ENCODE measurements around the gene DHX38.
"Not testable (repeated sequence)": the region's sequence is repeated elsewhere in the genome, so short reads cannot be mapped to it uniquely, and the experiment has no call there.

Gene DHX38

DNA sequence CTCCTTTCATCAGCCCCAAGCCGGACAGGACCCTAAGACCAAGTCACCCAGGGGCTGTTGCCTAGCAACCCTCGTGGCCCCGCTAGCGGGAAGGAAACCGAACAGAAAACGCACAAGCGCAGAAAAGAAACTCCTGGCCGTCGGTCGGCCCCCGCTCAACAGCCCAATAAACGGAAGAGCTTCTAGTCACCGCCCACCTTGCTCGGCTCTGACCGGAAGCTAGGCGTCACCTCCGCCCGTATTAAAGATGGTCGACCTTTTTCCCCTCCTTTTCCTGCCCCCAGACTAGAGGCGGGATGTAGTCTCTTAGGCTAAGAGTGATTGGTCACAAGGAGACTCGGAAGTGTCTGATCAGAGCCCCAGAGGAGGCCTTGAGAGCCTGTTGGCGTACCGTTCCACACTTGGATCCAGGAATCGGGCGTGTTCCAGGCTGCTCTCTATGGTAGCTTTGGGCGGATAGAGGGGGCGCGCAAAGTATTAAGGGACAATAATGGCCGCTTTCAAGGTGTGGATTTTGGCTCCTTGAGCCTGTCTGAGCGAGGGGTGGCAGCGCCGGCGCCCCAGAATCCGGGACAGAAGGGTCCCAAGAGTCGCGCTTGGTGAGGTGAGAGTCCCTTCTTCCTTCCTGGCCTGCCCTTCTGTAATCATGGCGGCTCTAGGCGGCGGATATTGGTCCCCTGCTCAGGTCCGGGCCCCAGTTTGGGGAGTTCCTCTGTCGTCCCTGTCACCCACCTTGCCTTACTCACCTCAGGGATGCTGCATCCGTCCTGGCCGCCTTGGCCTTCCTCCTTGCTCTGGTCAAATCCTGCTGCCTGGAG is at the start of gene DHX38, which contains the start of gene TXNL4B:
TSS of gene DHX38 (plus strand) at position 400 of the 818 bp plus-strand sequence. CDS start 2,311 bp downstream, outside the sequence.
TSS of gene TXNL4B (minus strand) at position 173 of the 818 bp plus-strand sequence. CDS start 2,871 bp downstream, outside the sequence.
- DNase-seq (ENCODE audit: low spot score), result peak; percentile 99

DNA sequence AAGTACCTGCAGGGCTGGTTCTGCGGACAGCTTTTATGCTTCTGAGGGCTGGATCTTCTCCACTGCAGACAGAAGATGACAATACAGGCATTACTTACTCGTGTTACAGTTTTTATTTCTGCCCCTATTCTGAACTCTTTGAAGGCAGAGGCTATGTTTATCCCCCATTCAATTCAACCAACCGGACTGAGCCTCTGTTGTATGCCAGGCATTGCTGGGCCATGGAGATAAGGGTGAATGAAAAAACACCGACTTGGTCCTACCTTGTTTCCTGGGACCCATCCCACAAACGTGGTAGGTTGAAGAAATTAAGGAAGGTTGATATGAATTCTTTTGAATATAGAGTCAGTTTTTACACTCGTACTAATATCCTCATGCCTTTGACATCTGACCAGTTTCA is 49.4 kb upstream of the DHX38 start:
- no peak for DNase-seq (ENCODE audit: low spot score)

GRCh38 chr16:72044825-72045359 is 48.8 kb upstream of the DHX38 start:
- no peak for DNase-seq (ENCODE audit: low spot score)

DNA sequence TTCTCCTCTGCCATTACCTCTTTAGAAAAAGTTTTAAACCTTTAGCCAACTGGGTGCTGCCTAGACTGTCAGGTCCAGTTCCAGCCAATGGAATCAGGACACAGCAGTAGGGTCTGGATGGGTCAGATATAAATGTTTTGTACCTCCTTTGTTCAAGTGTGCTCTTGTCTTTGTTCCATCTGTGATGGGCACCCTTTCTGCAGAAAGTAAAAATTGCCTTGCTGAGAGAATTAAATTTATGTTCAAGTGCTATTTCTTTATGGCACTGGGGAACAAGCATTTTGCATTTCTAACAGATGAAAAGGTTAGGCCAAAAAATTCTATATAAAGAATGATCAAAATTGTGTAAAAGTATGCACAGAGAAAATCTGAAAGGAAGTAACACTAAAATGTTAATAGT is 44.5 kb upstream of the DHX38 start:
- no peak for DNase-seq (ENCODE audit: low spot score)

- DNase-seq (ENCODE audit: low spot score), result no peak
Observed at GRCh38 chr16:72050769-72051464, 42.7 kb upstream of the DHX38 start.

DNA sequence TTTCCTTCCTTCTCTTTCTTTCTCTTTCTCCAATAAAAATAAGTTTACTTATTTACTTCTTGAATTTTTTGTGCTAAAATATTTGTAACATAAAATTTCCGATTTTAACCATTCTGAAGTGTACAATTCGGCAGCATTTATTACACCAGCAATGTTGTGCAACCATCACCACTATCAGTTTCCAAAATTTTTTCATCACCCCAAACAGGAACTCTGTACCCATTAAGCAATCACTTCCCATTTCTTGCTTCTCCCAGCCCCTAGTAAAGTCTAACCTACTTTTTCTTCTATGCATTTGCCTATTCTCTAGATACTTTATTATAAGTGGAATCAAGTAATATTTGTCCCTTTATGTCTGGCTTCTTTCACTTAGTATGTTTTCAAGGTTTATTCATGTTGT is 41.8 kb upstream of the DHX38 start:
- no peak for DNase-seq (ENCODE audit: low spot score)

DNA sequence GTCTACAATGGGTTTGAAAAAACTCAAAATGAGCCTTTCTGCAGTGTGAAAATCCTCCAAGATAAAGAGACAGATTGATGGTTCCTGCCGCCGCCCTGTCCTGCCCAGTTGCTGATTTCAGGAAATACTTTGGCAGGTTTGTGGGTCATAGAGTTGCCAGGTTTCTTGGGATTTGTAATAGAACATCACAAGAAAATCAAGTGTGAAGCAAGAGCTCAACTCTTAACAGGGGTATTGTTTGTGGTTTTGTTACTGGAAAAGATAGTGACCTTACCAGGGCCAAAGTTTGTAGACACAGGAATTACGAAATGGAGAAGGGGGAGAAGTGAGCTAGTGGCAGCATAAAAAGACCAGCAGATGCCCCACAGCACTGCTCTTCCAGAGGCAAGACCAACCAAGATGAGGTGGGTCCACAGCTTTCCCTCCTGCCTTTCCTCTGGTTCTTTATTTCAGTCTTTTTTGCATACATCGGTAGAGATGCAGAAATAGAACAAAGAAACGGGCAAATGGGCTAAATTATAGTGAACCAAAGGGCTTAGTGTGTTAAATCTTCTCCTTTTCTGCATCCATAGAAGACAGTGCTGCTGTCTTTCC is 39.3 kb upstream of the DHX38 start, which contains the start of gene HP:
TSS of gene HP (plus strand) at position 252 of the 594 bp plus-strand sequence. CDS start at position 400, 148 bp downstream.
- DNase-seq (ENCODE audit: low spot score), result not testable (repeated sequence)

- DNase-seq (ENCODE audit: low spot score), result no peak
Observed at GRCh38 chr16:72055911-72056310, 37.7 kb upstream of the DHX38 start.

DNA sequence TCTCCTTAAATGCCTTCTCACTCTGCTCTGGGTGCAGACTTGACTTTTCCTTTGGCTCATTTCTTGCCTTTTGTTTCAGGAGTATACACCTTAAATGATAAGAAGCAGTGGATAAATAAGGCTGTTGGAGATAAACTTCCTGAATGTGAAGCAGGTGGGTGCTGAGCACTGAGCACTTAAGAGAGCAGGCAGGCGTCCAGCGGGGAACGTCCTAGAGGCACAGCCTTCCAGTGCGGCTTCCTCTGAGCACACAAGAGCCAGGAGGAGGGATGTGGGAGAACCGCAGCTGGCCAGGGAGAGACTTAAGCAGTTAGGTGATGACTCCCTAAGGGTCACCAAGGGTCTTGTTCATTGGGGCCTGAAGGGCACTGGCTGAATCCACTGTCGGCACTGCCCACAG is 36.3 kb upstream of the DHX38 start:
- not testable (repeated sequence) for DNase-seq (ENCODE audit: low spot score)

DNA sequence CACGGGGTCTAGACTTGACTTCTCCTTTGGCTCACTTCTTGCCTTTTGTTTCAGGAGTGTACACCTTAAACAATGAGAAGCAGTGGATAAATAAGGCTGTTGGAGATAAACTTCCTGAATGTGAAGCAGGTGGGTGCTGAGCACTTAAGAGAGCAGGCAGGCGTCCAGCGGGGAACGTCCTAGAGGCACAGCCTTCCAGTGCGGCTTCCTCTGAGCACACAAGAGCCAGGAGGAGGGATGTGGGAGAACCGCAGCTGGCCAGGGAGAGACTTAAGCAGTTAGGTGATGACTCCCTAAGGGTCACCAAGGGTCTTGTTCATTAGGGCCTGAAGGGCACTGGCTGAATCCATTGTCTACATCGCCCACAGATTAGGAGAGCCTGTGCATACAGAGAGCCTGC is 34.6 kb upstream of the DHX38 start:
- DNase-seq (ENCODE audit: low spot score), result not testable (repeated sequence)

DNA sequence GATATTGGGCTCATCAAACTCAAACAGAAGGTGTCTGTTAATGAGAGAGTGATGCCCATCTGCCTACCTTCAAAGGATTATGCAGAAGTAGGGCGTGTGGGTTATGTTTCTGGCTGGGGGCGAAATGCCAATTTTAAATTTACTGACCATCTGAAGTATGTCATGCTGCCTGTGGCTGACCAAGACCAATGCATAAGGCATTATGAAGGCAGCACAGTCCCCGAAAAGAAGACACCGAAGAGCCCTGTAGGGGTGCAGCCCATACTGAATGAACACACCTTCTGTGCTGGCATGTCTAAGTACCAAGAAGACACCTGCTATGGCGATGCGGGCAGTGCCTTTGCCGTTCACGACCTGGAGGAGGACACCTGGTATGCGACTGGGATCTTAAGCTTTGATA is 33.2 kb upstream of the DHX38 start:
- DNase-seq (ENCODE audit: low spot score), result no peak

- DNase-seq (ENCODE audit: low spot score), result no peak
Observed at GRCh38 chr16:72061564-72061963, 32.1 kb upstream of the DHX38 start.

DNA sequence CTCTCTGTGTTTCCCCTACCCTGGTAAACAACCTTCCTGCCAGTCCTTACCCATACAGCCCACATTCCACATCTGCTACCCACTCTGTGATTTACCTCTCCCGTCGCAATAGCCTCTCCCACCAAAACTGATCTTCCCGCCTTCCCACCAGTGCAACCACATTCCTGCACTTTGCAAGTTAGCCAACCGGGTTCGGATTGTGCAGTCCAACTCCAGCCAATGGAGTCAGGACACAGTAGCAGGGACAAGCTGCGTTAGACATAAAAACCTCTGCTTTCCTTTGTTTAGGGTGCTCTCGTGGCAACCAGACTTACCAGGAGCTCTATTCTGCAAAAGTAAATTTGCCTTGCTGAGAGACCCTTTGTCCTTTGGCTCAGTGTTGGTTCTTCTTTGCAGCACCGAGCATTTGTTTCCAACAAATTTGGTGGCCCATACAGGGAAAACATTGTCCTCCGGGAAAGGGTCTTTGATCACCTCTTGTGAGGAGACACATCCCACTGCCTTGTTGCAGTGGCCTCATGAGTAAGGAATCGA is 29.2 kb upstream of the DHX38 start:
- DNase-seq (ENCODE audit: low spot score), result no peak

GRCh38 chr16:72066747-72067146 is 26.9 kb upstream of the DHX38 start:
- peak; percentile 66 for DNase-seq (ENCODE audit: low spot score)

DNA sequence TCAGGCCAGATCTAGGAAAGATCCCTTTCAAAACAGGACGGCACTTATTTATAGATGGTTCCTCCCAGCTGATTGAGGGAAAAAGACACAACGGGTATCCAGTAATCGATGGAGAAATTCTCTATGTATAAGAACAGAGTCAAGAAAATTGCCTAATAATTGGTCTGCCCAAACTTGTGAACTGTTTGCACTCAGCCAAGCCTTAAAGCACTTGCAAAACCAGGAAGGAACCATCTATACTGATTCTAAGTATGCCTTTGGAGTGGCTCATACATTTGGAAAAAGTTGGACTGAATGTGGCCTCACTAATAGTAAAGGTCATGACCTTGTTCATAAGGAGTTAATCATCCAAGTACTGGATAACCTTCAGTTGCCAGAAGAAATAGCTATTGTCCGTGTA is 24.7 kb upstream of the DHX38 start:
- DNase-seq (ENCODE audit: low spot score), result no peak

- DNase-seq (ENCODE audit: low spot score), result no peak
Observed at GRCh38 chr16:72072514-72073342, 20.9 kb upstream of the DHX38 start.

- no peak for DNase-seq (ENCODE audit: low spot score)
Observed at GRCh38 chr16:72073560-72074230, 20.0 kb upstream of the DHX38 start.

DNA sequence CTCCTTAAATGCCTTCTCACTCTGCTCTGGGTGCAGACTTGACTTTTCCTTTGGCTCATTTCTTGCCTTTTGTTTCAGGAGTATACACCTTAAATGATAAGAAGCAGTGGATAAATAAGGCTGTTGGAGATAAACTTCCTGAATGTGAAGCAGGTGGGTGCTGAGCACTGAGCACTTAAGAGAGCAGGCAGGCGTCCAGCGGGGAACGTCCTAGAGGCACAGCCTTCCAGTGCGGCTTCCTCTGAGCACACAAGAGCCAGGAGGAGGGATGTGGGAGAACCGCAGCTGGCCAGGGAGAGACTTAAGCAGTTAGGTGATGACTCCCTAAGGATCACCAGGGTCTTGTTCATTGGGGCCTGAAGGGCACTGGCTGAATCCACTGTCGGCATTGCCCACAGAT is 18.6 kb upstream of the DHX38 start:
- DNase-seq (ENCODE audit: low spot score), result not testable (repeated sequence)

- not testable (repeated sequence) for DNase-seq (ENCODE audit: low spot score)
Observed at GRCh38 chr16:72076991-72077706, 16.5 kb upstream of the DHX38 start.
